Parathyroid adenoma (tissue), 2 donors: ENCODE results near the gene RRAD.
A peak's percentile ranks its signal among the peaks of the same experiment; 100 is the strongest.
"Not testable (repeated sequence)": the region's sequence is repeated elsewhere in the genome, so short reads cannot be mapped to it uniquely, and the experiment has no call there.

ENCODE experiments used
- H2AFZ ChIP-seq: fragments of 300-600 bp; sonication (generic); one replicate; pipeline ENCODE4 v1.7.0; 2017; ENCODE audit warnings: antibody characterized with exemption, mild to moderate bottlenecking
- H3K27ac ChIP-seq: fragments of 300-600 bp; sonication (generic); one replicate; pipeline ENCODE4 v1.7.0; 2017
- H3K27me3 ChIP-seq: fragments of 300-600 bp; sonication (generic); one replicate; pipeline ENCODE4 v1.7.0; 2017; ENCODE audit warnings: low read length; ENCODE audit not compliant: control insufficient read depth, insufficient read depth
- H3K36me3 ChIP-seq: fragments of 300-600 bp; sonication (generic); one replicate; pipeline ENCODE4 v1.7.0; 2017; ENCODE audit warnings: low read length; ENCODE audit not compliant: control insufficient read depth, insufficient read depth
- H3K4me1 ChIP-seq: fragments of 300-600 bp; sonication (generic); one replicate; pipeline ENCODE4 v1.7.0; 2017; ENCODE audit warnings: control low read depth
- H3K4me2 ChIP-seq: fragments of 300-600 bp; sonication (generic); one replicate; pipeline ENCODE4 v1.7.0; 2017; ENCODE audit warnings: low read length
- H3K4me3 ChIP-seq: fragments of 300-600 bp; sonication (generic); one replicate; pipeline ENCODE4 v1.7.0; 2017; ENCODE audit warnings: low read depth, low read length
- H3K79me2 ChIP-seq: fragments of 300-600 bp; sonication (generic); one replicate; pipeline ENCODE4 v1.7.0; 2017; ENCODE audit warnings: control low read depth
- H3K9ac ChIP-seq: fragments of 300-600 bp; sonication (generic); one replicate; pipeline ENCODE4 v1.7.0; 2017; ENCODE audit warnings: mild to moderate bottlenecking
- H3K9me3 ChIP-seq: fragments of 300-600 bp; sonication (generic); one replicate; pipeline ENCODE4 v1.7.0; 2017; ENCODE audit warnings: low read length; ENCODE audit not compliant: control insufficient read depth
- CTCF ChIP-seq: fragments of 300-600 bp; sonication (generic); IDR thresholded peaks from one replicate; pipeline ENCODE4 v1.7.0; 2017; ENCODE audit warnings: antibody characterized with exemption, mild to moderate bottlenecking
- donor health status: primary hyperparathyroidism.

The RRAD gene

GRCh38 chr16:66925322-66925840, at the start of gene RRAD:
Gene RRAD (minus strand): TSS chr16:66925535. CDS start chr16:66925179, 356 bp downstream.
- no peak within 1 kb of the TSS for H3K9ac ChIP-seq
- peaks cover 9% of the 10 kb centered on the region for H3K4me1 ChIP-seq

GRCh38 chr16:66974932-66975246, 49.6 kb upstream of the RRAD start:
- not testable (repeated sequence) for H3K4me2 ChIP-seq

More at GRCh38 chr16:66925322-66925840, at the start of gene RRAD:
- peak within 1 kb of the TSS; percentile 65 for H3K4me2 ChIP-seq
- no peaks in the 10 kb centered on the region for H3K36me3 ChIP-seq
- H3K27me3 ChIP-seq, result no peaks in the 10 kb centered on the region
- H2AFZ ChIP-seq, result peak within 1 kb of the TSS; percentile 86
- peak within 1 kb of the TSS; percentile 37 for H3K4me3 ChIP-seq
- H3K79me2 ChIP-seq, result no peaks in the 10 kb centered on the region
- TF ChIP-seq CTCF, result no peak
- no peak within 1 kb of the TSS for H3K27ac ChIP-seq
- no peaks in the 10 kb centered on the region for H3K9me3 ChIP-seq

GRCh38 chr16:66974156-66974931, 49.0 kb upstream of the RRAD start:
- not testable (repeated sequence) for H3K79me2 ChIP-seq, H3K4me1 ChIP-seq, H3K27ac ChIP-seq, H3K4me2 ChIP-seq, H3K9ac ChIP-seq, H3K9me3 ChIP-seq, H3K27me3 ChIP-seq, H2AFZ ChIP-seq, H3K36me3 ChIP-seq, H3K4me3 ChIP-seq

More at GRCh38 chr16:66974932-66975246, 49.6 kb upstream of the RRAD start:
- not testable (repeated sequence) for H3K79me2 ChIP-seq, H3K27me3 ChIP-seq, H3K27ac ChIP-seq, H3K9ac ChIP-seq, H3K9me3 ChIP-seq, H3K4me1 ChIP-seq, H3K36me3 ChIP-seq, H3K4me3 ChIP-seq, H2AFZ ChIP-seq

- Histone ChIP-seq H3K27ac (no peak overlapping the region), H3K9me3 (no peaks in the 10 kb centered on the region), H2AFZ (no peak overlapping the region), H3K27me3 (no peaks in the 10 kb centered on the region), H3K4me3 (no peak overlapping the region), H3K36me3 (no peaks in the 10 kb centered on the region), H3K4me2 (no peak overlapping the region), H3K9ac (no peak overlapping the region), H3K4me1 (peaks cover 2% of the 10 kb centered on the region), H3K79me2 (no peaks in the 10 kb centered on the region)
- TF ChIP-seq CTCF, result no peak
Measured at GRCh38 chr16:66973716-66974115, 48.4 kb upstream of the RRAD start.

- no peaks in the 10 kb centered on the region for H3K79me2 ChIP-seq
- H3K4me1 ChIP-seq, result peaks cover 2% of the 10 kb centered on the region
- TF ChIP-seq CTCF, result no peak
- no peak overlapping the region for H3K27ac ChIP-seq
- H3K4me3 ChIP-seq, result no peak overlapping the region
- no peaks in the 10 kb centered on the region for H3K9me3 ChIP-seq
- no peak overlapping the region for H3K4me2 ChIP-seq
- no peak overlapping the region for H3K9ac ChIP-seq
- H2AFZ ChIP-seq, result no peak overlapping the region
- no peaks in the 10 kb centered on the region for H3K27me3 ChIP-seq
- no peaks in the 10 kb centered on the region for H3K36me3 ChIP-seq
Measured at GRCh38 chr16:66972983-66973382, 47.6 kb upstream of the RRAD start.
